ENCODE results near the gene SLC7A14. TPM values are rescaled to one million over a fixed set of nuclear protein-coding genes. Genes with fewer than 3 reads are reported as not detected.
"Not testable (repeated sequence)": the region's sequence is repeated elsewhere in the genome, so short reads cannot be mapped to it uniquely, and the experiment has no call there.

Gene SLC7A14
- total RNA-seq, 1 donor from 2014 or later, result not detected

DNA sequence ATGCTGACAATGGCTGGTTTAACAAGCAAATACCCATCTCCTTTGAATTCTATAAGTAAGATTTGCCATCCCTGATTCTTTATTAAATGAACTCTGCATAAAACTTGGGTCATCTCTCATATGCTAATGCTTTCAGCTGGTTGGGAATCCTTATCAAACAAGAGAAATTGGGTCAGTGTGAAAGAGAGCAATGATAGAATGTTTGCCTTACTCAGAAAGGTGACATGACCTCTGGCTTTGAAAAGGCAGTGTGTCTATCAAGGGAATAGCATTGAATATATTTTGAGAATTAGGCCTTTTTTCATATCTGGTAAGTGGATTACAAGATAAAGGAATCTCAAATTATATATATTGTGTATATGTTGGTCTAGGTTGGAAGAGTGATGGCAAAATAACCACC lies 8.7 kb upstream of the SLC7A14 start:
- intact Hi-C loops (cut with micrococcal nuclease), result no loop called here

DNA sequence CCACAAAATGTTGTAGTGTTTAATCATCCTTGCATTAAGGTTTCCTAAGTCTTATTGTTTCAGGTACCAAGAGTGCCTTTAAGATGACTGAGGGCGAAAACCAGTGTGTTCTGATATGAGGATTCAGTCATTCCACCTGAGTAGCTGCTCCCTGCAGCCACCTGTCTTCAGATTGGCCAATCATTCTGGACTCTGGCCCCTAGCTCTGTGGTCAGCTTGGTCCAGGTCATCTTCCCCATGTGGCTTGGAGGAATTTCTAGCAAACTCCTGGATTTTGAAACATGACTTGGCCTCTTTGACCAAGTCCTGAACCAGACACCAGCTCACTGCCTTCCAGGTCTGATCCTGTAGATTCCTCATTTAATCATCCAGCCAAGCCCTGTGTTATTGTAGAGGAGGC lies 7.8 kb upstream of the SLC7A14 start:
- intact Hi-C loops (cut with micrococcal nuclease), result no loop called here

DNA sequence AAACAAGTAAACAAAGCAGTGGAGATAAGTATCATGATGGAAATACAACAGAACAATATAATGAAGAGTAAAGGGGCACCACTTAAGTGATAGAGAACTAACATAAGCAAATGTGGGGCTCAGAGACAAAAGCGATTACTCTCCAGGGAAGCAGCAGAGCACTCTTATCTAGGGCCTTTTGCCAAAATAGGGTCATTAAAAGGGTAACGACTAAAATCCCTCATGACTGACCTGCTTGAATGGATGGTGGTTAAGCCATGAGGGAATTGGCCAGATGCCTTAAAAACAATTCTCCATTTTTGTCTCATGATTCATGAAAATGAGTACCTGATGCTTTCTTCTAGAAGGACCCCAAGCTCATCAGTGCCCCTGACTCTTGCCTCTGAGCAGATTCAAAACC lies 3.2 kb upstream of the SLC7A14 start:
- intact Hi-C loops (cut with micrococcal nuclease), result loop anchor here (10.0 kb wide), 2 partner anchors 174 to 924 kb away; partner anchors contain the start of genes CLDN11 and MECOM

DNA sequence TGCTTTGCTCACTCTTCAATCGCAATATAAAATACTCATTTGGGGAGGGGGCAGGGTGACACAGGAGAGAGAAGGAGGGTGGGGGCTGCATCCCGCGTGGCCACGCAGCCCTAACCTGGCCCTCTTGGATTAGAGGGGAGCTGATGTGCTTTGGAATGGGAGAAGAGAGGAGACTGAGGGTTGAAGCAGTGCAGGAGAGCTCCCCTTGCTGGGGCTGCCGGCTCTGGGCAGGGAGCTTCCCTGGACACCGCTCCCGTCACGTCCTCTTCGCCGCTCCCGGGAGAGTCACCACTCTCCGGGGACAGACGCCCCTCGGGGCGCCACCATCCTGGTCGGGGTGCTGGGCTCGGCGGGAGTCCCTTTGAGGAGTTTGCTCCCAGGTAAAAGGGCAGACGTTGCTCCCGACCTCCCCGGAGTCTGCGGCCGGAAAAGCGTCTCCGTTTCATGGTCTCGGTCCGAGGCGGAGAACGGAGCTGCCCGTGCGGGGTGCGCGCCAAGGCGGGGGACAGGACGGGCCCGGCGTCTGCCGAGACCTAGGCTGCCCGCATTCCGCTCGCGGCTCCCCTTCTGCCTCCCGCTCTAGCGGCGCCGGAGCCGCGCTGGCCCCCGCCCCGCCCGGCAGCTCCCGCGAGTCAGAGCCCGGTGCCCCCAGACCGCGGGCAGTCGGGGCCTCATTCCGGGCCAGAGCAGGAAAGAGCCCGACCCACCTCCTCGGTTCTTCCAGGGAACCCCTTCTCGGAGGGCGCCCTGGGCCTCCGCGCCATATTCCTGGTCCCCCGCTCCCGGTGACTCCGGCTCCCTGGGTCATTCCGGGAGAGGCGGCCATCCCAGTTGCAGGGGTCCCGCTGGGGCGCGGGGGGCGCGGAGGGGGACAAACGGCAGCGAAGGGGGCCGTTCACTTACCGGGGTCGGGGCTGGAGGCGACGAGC lies 603 bp downstream of the SLC7A14 start:
- intact Hi-C loops (cut with micrococcal nuclease), result loop anchor here (10.0 kb wide), 2 partner anchors 170 to 920 kb away; partner anchors contain the start of genes CLDN11 and MECOM

DNA sequence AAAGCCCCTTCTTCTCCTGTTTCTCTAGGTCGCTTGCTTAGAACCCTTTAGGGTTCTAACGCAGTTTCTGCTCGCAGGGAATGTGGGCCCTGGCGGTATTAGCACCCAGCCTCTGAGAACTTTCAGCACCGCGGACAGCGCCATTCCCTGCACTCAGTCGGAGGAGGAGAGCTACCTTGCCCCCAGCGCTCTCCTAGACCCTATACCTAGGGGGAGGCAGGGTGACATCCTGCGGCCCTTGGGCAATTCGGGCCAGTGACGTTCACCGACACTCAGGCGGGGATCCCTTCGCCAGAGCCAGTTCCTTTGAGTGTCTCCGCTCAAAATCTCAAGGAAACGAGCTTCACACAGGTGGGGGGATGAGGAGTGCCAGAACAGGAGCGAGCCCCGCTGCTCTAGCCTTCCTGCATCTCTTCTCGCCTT lies 1.3 kb downstream of the SLC7A14 start:
- intact Hi-C loops (cut with micrococcal nuclease), result loop anchor here (10.0 kb wide), 2 partner anchors 170 to 920 kb away; partner anchors contain the start of genes CLDN11 and MECOM

DNA sequence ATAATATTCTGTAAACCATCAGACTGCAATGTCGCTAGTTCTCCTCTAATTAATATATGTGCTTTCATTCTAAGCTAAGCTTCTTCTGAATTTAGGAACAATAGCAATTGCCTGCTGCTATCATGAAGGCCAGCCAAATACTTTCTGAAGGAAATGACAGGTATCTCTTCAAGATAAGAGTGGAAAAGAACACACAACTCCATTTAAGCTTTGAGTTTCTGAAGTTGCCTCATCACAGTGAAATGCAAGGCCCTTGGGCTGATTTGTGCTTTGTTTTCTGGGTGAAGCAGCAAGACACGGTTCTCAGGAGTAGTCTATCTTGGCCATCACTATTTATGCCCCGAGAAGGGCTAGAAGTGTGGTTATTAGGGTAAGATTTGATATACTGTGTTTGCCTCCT lies 6.2 kb downstream of the SLC7A14 start:
- intact Hi-C loops (cut with micrococcal nuclease), result loop anchor here (10.0 kb wide), 2 partner anchors 165 to 915 kb away; partner anchors contain the start of genes CLDN11 and MECOM

DNA sequence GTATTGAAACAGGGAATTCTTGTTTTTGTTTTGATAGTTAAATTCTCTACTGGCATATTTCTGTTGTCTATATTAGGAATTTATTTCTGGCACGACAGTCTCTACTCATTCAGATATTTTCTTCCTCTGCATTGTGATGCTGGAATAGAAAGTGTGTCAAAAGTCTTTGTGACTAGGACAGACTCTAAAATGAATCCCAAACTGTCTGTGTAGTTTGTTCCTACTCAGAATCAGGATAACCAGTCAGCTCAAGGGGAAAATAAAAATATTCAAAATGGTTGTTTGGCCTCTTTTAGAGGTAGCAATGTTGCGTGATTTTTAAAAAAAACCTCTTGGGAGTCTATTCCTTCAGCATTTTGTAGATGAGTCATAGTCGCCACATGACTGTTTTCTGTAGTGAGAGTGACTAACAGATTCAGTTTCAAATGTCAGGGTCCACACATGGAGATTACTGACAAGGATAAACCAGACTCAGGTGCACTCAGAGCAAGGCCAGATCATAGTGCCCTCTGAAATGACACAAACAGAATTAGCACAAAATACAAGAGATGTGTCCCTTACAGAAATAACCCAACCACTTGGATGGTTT lies 13.1 kb downstream of the SLC7A14 start:
- intact Hi-C loops (cut with micrococcal nuclease), result loop anchor here (1.0 kb wide), 1 partner anchor 8 kb away; no protein-coding TSS in a partner anchor

DNA sequence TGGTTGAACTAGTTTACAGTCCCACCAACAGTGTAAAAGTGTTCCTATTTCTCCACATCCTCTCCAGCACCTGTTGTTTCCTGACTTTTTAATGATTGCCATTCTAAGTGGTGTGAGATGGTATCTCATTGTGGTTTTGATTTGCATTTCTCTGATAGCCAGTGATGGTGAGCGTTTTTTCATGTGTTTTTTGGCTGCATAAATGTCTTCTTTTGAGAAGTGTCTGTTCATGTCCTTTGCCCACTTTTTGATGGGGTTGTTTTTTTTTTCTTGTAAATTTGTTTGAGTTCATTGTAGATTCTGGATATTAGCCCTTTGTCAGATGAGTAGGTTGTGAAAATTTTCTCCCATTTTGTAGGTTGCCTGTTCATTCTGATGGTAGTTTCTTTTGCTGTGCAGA lies 18.3 kb downstream of the SLC7A14 start:
- intact Hi-C loops (cut with micrococcal nuclease), result not testable (repeated sequence)

DNA sequence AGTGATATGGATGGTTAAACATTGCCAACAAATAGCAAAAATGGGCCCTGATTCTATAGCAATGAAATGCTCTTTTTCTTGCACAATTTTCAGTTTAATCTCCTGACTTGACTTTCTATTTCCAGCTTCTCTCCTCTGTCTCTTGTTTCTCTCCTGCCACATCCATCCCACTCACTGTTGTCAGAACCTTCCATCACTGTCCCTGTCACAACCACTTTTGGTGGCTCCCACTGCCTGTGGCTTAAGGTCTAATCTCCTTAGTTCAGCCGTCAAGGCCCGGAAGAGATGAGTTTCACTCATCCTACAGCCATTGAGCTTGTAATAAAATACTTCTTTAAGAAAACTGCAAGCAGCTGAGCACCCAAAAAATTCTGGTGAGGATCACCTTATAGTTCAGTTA lies 19.5 kb downstream of the SLC7A14 start:
- intact Hi-C loops (cut with micrococcal nuclease), result no loop called here

DNA sequence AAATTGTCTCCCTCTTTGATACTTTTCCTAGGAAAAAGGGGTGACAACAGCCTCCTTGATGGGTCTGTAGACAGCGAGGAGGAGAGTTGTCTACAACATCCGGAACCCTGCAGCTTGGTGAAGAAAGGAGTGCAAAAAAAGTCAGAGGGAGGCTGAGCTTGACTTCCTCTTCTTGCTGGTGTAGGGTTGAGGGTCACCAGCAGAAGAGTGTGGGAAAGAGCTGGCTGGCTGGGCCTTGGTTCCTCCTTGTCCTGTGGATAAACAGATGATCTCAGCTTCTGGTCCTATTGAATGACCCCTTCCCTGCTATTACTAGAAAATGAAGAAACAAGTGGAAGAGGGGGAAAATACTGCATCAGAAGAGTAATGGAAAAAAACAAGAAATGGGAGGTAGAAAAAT lies 20.4 kb downstream of the SLC7A14 start:
- intact Hi-C loops (cut with micrococcal nuclease), result no loop called here

DNA sequence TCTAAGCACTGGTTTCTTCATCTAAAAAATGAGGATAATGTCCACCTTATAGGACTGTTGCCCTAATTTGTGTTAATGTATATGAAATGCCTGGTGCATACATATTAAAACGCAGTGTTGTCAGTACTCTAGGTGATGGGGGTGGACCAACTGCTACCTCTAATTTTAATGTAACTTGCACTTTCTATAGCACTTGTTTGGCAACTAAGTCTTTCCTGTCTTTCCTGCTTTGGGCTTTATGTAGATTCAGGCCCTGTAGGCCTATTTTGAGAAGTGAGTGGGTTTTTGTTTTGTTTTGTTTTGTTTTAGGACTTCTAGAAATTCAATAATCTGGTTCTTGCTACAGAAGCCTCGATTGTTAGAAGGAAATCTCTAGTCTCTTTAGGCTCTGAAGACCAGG lies 21.2 kb downstream of the SLC7A14 start:
- intact Hi-C loops (cut with micrococcal nuclease), result loop anchor here (1.0 kb wide), 1 partner anchor 8 kb away; no protein-coding TSS in a partner anchor

DNA sequence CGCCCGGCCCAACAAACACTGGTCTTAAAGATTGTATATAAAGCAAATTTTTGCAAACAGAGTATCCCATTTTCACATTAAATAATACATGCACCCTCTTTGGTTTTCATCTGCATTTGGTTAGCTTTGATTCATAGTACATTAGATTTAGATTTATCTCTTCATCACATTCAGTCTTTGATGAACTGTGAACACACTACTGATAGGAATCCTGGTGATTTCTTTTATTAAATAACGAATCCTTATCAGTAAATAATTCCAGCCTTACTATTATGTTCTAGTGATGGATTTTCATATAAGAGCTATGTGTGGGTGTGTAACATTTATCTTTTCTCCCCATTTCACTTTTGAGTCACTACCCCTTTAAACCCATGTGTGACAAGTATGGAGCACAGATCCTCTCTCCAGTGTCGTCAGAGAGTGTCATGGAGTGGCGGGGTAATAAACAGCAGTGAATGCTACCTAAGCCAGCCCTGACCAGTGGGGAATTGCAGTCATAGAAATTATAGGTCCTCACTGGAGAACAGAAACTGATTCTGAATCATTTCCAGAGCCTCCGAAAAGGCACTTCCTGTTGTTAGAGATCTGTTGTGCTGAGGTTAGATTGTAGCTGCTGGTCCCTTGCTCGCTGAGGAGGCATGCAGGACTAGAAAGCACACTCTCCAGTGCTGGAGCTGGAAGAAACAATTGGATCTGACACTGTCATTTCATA lies 22.0 kb downstream of the SLC7A14 start:
- intact Hi-C loops (cut with micrococcal nuclease), result loop anchor here (1.0 kb wide), 1 partner anchor 8 kb away; no protein-coding TSS in a partner anchor

DNA sequence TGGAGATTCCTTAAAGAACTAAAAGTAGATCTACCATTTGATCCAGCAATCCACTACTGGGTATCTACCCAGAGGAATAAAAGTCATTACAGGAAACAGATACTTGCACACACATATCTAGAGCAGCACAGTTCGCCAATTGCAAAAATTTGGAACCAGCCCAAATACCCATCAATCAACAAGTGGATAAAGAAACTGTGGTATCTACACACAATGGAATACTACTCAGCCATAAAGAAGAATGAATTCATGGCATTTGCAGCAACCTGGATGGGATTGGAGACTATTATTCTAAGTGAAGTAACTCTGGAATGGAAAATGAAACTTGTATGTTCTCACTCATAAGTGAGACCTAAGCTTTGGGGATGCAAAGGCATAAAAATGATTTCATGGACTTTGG lies 23.8 kb downstream of the SLC7A14 start:
- intact Hi-C loops (cut with micrococcal nuclease), result no loop called here

DNA sequence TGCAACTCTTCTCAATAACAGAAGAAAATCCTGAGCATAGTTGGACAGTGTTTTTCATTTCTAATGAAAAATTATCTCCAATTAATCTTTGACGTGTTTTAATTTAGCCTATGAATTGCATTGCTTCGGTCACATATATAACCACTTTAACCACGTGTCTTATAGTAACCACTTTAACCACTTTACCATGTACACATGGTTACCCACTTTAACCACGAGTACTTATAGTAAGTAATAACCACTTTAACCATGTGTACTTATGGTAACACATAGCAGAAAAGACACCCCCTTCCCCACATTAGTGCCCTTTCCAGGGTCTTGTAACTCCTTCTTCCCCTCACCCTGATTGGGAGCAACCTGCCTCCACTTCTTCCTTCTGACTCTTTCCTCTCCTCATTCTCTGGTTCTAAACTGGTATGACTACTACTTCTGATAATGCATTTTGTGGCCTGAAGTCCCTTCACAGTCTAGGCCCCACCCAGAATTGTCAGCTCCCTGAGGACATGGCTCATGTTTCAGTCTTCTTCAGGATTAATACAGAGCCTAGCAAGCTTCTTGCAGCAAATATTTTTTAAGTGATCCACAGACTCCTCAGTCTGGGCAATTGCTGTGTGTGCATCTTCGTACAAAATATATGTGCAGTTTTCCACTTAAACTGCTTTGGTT lies 25.0 kb downstream of the SLC7A14 start:
- intact Hi-C loops (cut with micrococcal nuclease), result no loop called here

DNA sequence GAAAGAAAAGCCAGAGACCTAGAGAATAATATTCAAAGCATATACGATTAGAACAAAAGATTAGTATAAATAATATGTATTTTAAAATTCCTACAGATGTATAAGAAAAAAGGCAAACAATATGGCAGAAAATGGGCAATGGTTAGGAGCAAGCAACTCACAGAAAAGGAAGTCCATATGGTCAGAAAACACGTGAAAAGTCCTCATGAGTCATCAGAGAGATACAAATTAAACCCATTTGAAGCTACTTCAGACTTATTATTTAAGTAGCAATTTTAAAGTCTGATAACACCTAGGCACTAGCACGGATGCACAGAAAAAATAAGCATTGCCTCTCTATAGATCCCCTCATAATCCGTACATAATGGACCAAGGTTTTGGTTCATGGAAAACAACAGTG lies 25.6 kb downstream of the SLC7A14 start:
- intact Hi-C loops (cut with micrococcal nuclease), result no loop called here

DNA sequence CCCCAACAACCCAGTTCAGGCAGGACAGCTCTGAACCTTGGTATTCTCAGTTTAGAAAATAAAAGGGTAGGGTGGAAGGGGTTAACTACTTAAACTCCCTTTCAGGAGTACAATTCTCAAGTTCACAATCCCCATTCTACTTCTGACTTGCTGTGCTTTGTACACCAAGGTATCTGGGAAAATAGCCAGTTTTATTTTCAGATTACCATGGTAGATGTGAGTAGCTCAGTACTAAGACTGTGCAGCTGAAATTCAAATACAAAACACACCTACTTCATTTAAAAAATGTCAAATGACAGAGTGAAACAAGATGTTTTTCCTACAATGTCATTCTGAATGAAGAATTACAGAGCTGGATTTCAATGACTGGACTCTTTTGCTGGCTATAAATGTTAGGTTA lies 27.4 kb downstream of the SLC7A14 start:
- intact Hi-C loops (cut with micrococcal nuclease), result no loop called here

DNA sequence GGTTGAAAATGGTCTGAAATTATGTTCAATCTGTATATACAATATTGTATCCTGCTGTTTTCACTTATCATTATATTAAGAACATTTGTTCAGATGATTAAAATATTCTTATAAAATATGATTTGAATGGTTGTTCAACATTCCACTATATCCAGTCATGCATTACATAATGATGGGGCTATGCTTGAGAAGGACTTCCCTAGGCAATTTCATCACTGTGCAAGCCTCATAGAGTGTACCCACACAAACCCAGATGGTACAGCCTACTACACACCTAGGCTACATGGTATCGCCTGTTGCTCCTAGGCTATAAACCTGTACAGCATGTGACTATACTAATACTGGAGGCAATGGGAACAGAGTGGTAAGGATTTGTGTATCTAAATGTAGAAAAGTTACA lies 30.5 kb downstream of the SLC7A14 start:
- intact Hi-C loops (cut with micrococcal nuclease), result no loop called here

DNA sequence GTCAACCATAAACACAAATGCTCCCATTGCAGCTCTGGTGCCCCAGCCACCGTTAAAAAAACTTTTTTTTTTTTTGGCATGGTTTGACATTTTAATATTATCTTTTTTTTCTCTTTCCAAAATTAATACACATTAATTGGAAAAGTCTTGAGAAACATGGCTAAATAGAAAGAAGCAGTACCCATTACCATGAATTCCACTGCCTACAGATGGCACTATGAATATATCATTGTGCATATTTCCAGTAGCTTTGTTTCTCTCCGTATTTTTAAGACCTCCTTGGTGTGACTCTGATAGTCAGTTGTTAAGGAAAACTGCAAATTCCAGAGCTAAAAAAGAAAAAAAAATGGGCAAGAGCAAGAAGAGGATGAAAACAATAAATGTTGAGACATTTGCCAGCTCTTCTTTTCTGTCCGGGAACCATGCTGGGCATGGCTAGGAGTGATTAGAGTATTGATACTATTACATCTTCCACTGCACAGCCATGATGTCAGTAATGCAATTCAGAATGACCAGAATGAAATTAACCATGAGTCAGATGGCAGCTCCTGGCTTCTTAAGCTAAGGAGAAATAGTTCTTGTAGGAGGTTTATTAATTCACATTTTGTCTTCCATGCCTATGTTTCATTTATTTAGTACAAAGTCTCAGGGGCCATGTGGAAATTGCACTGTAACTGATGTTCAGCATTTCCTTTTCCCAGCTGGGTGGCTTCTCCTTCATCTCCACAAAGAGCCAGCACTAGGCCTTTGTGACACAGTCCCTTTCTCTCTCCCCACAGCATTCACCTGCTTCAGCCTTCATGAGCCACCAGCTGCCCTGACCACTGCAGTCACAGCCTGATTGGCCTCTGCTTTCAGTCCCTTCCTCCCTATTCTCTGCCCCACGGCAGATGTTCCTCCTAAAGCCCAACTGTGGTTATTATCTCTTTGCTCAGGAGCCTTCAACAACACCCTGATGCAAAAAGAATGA lies 31.8 kb downstream of the SLC7A14 start:
- intact Hi-C loops (cut with micrococcal nuclease), result no loop called here

DNA sequence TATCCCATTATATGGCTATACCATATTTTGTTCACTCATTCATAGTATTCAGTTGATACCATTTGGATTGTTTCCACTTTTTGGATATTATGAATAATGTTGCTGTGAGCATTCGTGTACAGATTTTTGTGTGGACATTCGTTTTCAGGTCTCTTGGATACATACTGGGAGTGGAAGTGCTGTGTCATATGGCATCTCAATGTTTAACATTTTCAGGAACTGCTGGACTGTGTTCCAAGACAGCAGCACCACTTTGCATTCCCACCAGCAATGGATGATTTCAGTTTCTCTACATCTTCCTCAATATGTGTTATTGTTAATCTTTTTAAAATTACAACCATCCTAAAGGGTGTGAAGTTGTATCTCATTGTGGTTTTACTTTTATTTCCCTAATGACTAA lies 34.6 kb downstream of the SLC7A14 start:
- intact Hi-C loops (cut with micrococcal nuclease), result no loop called here

DNA sequence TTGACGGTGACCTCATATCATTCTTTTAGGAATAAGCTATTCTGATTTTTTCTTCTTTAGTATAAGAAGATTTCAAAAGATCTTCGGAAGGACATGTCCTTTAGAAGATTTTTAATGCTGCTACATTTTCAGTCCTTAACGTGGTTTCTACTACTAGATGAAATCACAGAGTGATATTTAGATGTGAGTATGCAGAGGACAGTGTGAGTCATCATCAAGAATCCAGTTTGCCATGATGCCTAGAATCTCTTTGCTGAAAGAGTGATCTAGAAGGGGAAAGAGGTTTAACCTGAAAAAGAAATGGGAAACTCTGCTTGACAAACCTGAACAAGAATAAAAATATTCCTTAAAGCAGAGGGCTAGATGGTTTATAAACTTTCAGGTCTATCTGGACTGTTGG lies 43.2 kb downstream of the SLC7A14 start:
- intact Hi-C loops (cut with micrococcal nuclease), result no loop called here

Data from T-helper 1 cell treated with Interleukin-12 subunit alpha and Interleukin-12 subunit beta and Interleukin-4 antibody, amounts not matched to agents 30 ng/mL and 1 ng/mL, for 36 hours (primary cell).